NCI-H446 treated with DMSO at 0.1 percent for 48 hours (cell line): ENCODE results near the gene PRIMPOL.
"Not testable (repeated sequence)": the region's sequence is repeated elsewhere in the genome, so short reads cannot be mapped to it uniquely, and the experiment has no call there.

ENCODE experiments used
- DNase-seq: peaks from one replicate; lab custom pipeline; 2025; lab: John Stamatoyannopoulos, UW

PRIMPOL gene

GRCh38 chr4:184636897-184637296 lies 12.6 kb upstream of the PRIMPOL start:
- DNase-seq = no peak

- no peak for DNase-seq
Observed at GRCh38 chr4:184641022-184641421, 8.5 kb upstream of the PRIMPOL start.

GRCh38 chr4:184641451-184641850 lies 8.1 kb upstream of the PRIMPOL start:
- no peak for DNase-seq

- DNase-seq = no peak
Observed at GRCh38 chr4:184643731-184644130, 5.8 kb upstream of the PRIMPOL start.

GRCh38 chr4:184644553-184645307 lies 4.8 kb upstream of the PRIMPOL start:
- no peak for DNase-seq

- DNase-seq = no peak
Observed at GRCh38 chr4:184645904-184646610, 3.5 kb upstream of the PRIMPOL start.

GRCh38 chr4:184647266-184648053 lies 2.1 kb upstream of the PRIMPOL start:
- DNase-seq = no peak

- DNase-seq = no peak
Observed at GRCh38 chr4:184648054-184648312, 1.6 kb upstream of the PRIMPOL start.

GRCh38 chr4:184648313-184649025 lies 1.1 kb upstream of the PRIMPOL start:
- DNase-seq = no peak

- no peak for DNase-seq
Observed at GRCh38 chr4:184649971-184650855, 675 bp downstream of the PRIMPOL start.

- DNase-seq = no peak
Observed at GRCh38 chr4:184651899-184652298, 2.4 kb downstream of the PRIMPOL start.

GRCh38 chr4:184652681-184653080 lies 3.1 kb downstream of the PRIMPOL start:
- DNase-seq = not testable (repeated sequence)

- DNase-seq = no peak
Observed at GRCh38 chr4:184653650-184654049, 4.1 kb downstream of the PRIMPOL start.

GRCh38 chr4:184655889-184656869 lies 6.6 kb downstream of the PRIMPOL start:
- DNase-seq = no peak

GRCh38 chr4:184657144-184657543 lies 7.6 kb downstream of the PRIMPOL start:
- no peak for DNase-seq

- DNase-seq = not testable (repeated sequence)
Observed at GRCh38 chr4:184657820-184658219, 8.3 kb downstream of the PRIMPOL start.

GRCh38 chr4:184660978-184661377 lies 11.4 kb downstream of the PRIMPOL start:
- no peak for DNase-seq

GRCh38 chr4:184662236-184662635 lies 12.7 kb downstream of the PRIMPOL start:
- no peak for DNase-seq

- no peak for DNase-seq
Observed at GRCh38 chr4:184664445-184665210, 15.1 kb downstream of the PRIMPOL start.
